ENCODE measurements around the gene OPRM1.

GRCh38 chr6:154258064-154258757, 219.2 kb downstream of the OPRM1 start:
- TF ChIP-seq CTCF (conservative IDR thresholded peaks at IDR 0.05) (no peak), ZFX (IDR thresholded peaks at IDR 0.05) (no peak)
